DMS 273 (cell line): ENCODE measurements around the gene CMIP.

Experiments
- DNase-seq: peaks from one replicate; lab custom pipeline; 2025; ENCODE audit not compliant: unreplicated experiment; lab: John Stamatoyannopoulos, UW

The CMIP gene

GRCh38 chr16:81755915-81756614 lies 311.5 kb downstream of the CMIP start:
- no peak for DNase-seq

DNA sequence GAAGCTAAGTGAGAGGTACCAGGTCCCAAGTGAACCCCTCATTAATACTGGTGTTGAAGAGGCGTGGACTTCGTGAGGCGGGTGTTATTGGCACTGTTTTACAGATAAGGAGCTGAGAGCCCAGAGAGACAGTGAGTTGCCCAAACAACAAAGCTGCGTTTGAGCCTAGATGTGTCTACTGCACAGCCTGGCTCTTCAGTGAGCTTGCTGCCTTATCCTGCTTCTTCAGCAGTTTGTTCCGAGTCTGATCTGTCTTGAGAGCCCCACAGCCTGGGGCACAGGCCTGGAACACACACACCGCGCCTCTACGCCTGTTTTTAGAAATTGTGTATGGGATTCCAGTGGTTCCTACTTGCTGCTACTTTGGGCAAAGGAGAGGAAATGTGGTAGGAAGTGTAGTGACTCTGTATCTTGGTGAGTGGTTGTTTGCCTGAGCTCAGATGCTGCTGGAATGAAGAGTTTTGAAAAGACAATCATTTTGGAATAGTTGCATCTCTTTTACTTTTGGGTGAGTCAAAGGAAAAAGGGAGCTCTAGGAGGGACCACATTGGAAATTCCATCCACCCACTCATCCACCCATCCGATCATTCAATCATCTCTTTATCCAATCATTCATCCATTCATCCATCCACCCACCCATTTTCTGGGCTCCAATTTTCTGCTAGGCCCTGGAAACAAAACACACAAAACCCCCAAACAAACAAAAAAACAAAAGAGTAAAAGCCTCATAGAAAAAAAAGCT lies 312.2 kb downstream of the CMIP start:
- no peak for DNase-seq

- no peak for DNase-seq
These were observed 313.8 kb downstream of the CMIP start for GRCh38 chr16:81758376-81758775.
